GM18520 (cell line): ENCODE data around the gene ATG101.
A peak's percentile ranks its signal among the peaks of the same experiment; 100 is the strongest.

Experiments
- ATAC-seq: cut with Tn5 transposase; IDR thresholded peaks from one replicate; pipeline ENCODE4 v1.9.1; 2021; ENCODE audit not compliant: unreplicated experiment

ATG101 gene

GRCh38 chr12:52041695-52042123, 28.1 kb upstream of the ATG101 start:
- no peak for ATAC-seq

DNA sequence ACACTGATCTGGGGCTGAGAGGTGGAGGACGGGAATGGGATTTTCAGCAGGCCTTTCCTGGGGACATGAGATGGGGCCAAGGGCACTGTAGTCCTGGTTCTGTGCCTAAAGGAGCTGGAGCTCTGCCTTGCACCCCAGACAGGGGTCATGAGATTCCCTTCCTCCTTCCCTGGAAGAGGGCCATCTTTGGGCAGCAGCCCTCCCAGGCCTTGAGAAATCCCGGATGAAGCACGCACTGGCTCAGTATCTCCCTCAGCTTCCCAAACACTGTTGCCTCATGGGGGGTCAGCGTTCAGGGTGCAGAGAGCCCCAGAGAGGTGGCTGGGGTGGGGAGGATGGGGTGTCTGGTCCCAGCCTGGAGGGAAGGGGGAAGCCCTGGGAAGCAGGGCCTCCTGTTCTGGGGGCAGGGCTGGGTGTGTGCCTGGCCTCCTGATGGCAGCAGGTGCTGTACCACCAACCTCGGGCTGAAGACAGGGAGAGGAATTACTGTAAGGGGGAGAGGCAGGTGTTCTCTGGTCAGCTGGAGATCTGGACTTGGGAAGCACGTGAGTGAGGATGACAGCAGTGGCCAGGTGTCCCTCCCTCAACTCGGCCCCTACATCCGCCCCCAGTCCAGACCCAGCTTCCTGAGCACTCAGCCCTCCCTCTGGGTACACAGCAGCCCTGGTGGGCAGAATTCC, 26.9 kb upstream of the ATG101 start:
- no peak for ATAC-seq

GRCh38 chr12:52043386-52044212, 26.2 kb upstream of the ATG101 start:
- ATAC-seq, result no peak

- no peak for ATAC-seq
These were observed 25.3 kb upstream of the ATG101 start for GRCh38 chr12:52044292-52044983.

DNA sequence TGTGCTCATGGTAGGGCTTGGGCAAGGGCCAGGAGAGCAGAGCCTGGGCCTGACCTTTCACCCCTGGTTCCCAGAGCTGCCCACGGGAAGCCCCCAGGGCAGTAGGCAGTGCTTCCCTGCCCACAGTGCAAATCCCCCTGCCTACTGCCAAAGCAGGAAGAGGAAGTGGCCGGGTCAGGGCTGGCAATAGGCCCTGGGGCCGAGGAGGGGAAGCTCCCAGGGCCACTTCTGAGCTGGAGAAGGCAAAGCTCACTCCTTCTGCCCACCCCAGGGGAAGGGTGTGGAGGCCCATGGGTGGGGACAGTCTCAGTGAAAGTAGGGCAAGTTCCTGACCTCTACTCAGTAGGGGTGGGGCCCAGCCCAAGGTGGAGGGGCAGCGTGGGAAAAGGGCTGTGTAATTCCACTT, 24.0 kb upstream of the ATG101 start:
- no peak for ATAC-seq

- no peak for ATAC-seq
These were observed 22.9 kb upstream of the ATG101 start for GRCh38 chr12:52046859-52047258.

DNA sequence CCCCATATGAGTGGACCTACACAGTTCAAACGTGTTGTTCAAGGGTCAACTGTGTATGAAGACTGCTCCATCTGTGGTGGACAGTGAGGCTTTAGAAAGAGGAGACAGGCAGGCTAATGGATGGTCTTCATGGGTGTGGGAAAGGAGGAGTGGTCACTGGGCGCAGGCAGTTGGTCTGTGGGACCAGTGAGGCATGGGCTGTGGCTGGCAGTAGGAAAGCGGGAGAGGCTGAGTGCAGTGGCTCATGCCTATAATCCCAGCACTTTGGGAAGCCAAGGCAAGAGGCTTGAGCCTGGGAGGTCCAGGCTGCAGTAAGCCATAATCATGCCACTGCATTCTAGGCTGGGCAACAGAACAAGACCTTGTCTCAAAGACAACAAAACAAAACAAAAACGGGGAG, 20.5 kb upstream of the ATG101 start:
- no peak for ATAC-seq

GRCh38 chr12:52049688-52050087, 20.1 kb upstream of the ATG101 start:
- ATAC-seq, result no peak

DNA sequence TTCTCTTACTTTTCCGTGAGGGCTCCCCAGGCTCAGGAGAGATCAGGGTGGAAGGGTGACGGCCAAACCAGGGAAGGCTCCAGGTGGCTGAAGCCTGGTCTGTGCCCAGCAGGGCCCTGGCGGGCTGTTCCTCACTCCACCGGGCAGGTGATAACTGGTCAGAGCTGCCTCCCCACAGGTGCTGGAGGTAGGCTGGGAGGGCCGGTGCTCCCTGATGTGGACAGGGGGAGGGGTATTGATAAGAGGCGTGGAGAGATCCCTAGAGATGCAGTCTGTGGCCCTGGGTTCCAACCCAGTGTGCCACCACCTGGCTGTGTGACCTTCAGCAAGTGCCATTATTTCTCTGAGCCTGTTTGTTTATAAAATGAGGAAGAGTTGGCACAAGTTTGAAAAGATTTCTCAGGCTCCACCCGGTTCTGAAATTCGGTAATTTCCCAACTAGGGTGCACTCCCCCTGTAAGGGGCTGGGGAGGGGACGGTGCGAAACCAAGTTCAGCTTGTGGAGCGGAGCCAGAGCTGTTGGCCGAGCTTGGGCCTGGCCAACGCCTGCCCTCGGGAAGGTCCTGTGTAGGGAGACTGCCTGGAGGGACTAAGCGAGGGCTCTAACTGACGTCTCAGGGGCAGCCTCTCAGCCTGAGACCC, 19.5 kb upstream of the ATG101 start:
- ATAC-seq, result no peak

GRCh38 chr12:52050758-52051541, 18.8 kb upstream of the ATG101 start, which contains the start of gene NR4A1:
NR4A1 (plus strand) TSS chr12:52051442; CDS start chr12:52054329, 2,887 bp downstream.
- ATAC-seq, result peak; percentile 56

DNA sequence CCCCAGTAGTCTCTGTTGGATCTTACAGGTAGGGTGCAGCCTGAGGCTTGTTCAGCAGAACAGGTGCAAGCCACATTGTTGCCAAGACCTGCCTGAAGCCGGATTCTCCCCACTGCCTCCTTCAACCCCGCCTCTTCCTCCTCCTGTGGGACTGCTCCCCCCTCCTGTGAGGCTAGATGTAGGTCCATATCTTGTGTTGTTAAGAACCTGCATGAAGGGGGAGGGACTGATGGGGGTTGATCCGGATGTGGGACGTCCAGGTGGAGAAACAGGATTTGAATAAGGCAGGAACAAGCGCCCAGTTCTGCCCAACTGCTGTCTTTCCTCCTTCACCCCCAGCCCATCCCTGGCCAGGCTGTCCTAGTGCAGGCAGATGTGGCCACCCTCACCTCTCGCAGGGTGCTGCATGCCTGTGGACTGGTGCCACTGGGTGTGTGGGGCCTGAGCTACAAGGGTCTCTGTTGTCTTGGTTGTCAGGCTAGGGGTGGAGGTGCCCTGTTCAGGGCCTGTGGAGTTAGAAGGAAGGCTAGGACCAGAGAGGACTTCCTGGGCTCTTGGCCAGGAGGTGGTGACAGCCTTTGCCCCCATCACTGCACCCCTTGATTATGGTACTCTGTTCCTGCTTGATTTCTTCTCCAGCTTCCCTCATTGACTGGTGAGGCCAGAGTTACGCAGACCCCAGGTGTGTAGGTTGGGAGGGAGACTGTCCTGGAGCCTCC, 17.2 kb upstream of the ATG101 start:
- no peak for ATAC-seq

DNA sequence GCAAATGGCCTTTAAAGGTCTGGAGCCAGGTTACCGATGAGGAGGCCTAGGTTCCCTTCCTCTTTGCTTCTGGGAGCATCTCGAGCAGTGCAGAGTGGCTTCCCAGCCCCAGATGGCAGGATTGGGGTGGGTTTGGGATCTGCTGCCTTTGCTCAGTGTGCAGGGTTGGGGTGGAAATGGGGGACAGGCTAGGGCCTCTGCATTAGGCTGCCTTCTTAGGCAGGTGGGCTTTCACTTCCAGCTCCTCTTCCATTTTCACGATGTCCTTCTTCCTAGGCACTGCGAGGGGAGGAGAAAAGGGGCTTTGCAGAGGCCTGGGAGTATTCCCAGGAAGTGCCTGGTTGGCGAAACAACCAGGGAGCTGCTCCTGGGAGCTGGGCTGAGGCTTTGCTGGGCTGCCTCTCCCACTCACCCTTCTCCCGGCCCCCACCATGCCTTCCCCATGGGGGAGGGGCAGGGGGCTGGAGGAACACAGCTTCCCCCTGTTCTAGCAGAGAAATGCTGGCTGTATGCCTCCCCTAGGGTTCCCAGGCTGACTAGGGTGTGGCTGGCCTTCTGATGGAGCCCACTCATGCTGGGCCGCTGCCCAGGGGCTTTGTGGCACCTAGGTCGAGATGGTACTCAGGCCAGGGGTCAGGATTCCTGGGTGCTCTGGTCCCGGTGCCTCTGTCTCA, 16.1 kb upstream of the ATG101 start:
- no peak for ATAC-seq

DNA sequence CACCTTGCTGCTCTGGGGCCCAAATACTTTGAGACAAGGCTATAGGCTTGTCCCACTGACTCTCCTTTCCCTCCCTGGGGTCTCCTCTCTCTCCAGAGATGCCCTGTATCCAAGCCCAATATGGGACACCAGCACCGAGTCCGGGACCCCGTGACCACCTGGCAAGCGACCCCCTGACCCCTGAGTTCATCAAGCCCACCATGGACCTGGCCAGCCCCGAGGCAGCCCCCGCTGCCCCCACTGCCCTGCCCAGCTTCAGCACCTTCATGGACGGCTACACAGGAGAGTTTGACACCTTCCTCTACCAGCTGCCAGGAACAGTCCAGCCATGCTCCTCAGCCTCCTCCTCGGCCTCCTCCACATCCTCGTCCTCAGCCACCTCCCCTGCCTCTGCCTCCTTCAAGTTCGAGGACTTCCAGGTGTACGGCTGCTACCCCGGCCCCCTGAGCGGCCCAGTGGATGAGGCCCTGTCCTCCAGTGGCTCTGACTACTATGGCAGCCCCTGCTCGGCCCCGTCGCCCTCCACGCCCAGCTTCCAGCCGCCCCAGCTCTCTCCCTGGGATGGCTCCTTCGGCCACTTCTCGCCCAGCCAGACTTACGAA, 15.4 kb upstream of the ATG101 start:
- no peak for ATAC-seq

DNA sequence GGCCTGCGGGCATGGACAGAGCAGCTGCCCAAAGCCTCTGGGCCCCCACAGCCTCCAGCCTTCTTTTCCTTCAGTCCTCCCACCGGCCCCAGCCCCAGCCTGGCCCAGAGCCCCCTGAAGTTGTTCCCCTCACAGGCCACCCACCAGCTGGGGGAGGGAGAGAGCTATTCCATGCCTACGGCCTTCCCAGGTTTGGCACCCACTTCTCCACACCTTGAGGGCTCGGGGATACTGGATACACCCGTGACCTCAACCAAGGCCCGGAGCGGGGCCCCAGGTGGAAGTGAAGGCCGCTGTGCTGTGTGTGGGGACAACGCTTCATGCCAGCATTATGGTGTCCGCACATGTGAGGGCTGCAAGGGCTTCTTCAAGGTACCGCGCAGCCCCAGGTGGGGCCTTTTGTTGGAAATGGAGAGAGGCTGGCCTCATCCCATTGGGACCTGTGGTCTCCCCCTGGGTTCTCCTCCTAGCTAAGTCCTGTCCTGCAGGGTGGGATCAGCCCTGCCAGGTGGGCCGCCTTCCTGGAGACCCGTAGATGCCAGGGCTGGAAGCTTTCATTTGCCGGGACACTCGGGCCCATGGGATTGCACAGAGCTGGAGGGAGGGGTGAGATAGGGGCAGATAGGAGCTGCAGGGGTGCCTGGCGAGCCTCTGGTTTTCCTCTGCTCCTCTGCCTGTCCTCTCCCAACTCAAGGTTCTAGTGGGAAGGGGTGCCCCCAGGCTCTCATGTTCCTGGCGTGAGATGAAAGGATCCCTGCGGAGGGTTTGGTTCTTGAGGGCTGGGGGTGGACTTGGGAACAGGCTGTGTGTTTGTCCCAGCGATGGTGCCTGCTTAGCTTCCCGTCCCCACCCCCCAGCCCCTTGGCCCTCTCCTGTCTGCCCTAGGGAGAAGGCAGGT, 14.7 kb upstream of the ATG101 start:
- no peak for ATAC-seq

DNA sequence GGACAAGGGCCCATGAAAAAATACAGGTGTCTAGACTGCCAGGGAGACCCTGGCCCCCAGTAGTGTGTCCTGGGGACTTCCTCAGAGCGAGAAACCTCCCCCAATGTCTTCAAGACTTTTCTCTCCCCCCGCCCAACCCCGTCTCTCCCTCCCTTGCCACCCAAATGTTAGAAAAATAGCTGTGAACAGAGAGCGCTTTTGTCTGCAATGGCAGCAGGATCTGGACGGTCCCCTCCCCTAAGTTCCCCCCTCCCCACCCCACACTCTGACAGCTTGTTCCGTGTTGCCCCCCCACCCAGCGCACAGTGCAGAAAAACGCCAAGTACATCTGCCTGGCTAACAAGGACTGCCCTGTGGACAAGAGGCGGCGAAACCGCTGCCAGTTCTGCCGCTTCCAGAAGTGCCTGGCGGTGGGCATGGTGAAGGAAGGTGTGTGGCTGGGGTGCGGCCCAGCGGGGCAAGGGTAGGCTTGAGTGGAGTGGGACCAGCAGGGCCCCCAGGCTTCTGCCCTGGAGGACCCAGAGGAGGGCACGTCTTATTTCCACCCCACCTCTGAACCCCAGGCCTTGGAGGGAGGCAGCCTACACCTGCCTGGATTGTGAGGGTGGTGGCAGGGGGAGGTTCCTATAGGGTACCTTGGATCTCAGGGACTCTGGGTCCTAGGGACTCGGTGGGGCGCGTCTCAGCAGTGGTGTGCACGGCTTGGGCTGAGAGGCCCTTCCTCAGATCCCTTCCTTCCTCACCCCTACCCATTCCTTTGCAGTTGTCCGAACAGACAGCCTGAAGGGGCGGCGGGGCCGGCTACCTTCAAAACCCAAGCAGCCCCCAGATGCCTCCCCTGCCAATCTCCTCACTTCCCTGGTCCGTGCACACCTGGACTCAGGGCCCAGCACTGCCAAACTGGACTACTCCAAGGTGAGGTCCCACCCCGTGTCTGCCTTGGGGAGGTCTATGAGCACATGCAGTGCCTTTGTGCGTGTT, 13.8 kb upstream of the ATG101 start:
- ATAC-seq, result no peak

DNA sequence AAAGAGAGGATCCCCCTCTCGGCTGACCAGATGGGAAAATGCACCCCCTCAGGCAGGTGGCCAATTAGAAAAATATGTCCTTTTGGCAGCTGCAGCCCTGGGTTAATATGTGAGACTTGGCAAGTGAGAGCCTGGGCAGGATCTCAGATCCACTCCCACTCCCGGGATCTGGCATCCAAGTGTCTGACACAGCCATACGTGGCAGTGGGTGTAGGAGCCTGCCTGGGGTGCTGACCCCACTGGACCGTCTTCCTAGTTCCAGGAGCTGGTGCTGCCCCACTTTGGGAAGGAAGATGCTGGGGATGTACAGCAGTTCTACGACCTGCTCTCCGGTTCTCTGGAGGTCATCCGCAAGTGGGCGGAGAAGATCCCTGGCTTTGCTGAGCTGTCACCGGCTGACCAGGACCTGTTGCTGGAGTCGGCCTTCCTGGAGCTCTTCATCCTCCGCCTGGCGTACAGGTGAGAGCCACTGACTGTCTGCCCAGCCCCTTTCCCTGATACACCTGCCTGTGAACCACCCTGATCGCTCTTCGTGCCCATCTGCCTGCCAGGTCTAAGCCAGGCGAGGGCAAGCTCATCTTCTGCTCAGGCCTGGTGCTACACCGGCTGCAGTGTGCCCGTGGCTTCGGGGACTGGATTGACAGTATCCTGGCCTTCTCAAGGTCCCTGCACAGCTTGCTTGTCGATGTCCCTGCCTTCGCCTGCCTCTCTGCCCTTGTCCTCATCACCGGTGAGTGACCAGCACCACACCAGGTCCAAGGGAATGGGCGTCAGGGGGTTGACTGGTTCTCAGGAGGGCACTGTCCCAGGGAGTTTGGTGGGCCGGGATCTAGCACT, 12.8 kb upstream of the ATG101 start:
- no peak for ATAC-seq
